ENCODE results near the gene DGKI. TPM values are rescaled to one million over a fixed set of nuclear protein-coding genes. Genes with fewer than 3 reads are reported as not detected.

The DGKI gene
- total and polyA plus RNA-seq, 9 of the 15 experiments (the other 6 are each of a cell fraction or from before 2014, with no cell fraction given), result 0.11 to 0.54 (median 0.15) TPM; not detected in 5

- no peak for TF ChIP-seq REST (IDR thresholded peaks at IDR 0.05; ENCODE audit: borderline replicate concordance)
- TF ChIP-seq REST (CRISPR knock-in tag; IDR thresholded peaks at IDR 0.05; ENCODE audit: low read depth), result no peak
- TF ChIP-seq, protein P1, sequence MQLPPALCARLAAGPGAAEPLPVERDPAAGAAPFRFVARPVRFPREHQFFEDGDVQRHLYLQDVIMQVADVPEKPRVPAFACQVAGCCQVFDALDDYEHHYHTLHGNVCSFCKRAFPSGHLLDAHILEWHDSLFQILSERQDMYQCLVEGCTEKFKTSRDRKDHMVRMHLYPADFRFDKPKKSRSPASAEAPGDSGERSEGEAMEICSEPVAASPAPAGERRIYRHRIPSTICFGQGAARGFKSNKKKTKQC (CRISPR knock-in tag; IDR thresholded peaks at IDR 0.05), result no peak
- TF ChIP-seq CGGBP1 (CRISPR knock-in tag; IDR thresholded peaks at IDR 0.05), result no peak
- no peak for TF ChIP-seq HMG20A (CRISPR knock-in tag; conservative IDR thresholded peaks at IDR 0.05)
These were observed 48.6 kb downstream of the DGKI start (continued) for GRCh38 chr7:137798073-137798763.
